ENCODE results near the gene VWA8. TPM values are rescaled to one million over a fixed set of nuclear protein-coding genes. Genes with fewer than 3 reads are reported as not detected.

VWA8 gene
- total RNA-seq, 1 donor from 2014 or later, result 14.6 TPM

GRCh38 chr13:41696163-41697003 is 264.5 kb downstream of the VWA8 start:
- H3K36me3 ChIP-seq (ENCODE audit: control insufficient read depth, insufficient read depth, low read length), result peaks cover 2% of the 10 kb centered on the region
- DNase-seq (ENCODE audit: low read depth), result peak; percentile 90
- no peak overlapping the region for H3K4me3 ChIP-seq (ENCODE audit: low read depth, low read length)
- no peak for TF ChIP-seq CTCF (IDR thresholded peaks at IDR 0.05; ENCODE audit: insufficient read depth, low read length, poor library complexity, severe bottlenecking)
- no peaks in the 10 kb centered on the region for H3K27me3 ChIP-seq (ENCODE audit: control insufficient read depth, insufficient read depth, low read length)

GRCh38 chr13:41694545-41695301 is 266.2 kb downstream of the VWA8 start:
- no peak for TF ChIP-seq CTCF (IDR thresholded peaks at IDR 0.05; ENCODE audit: insufficient read depth, low read length, poor library complexity, severe bottlenecking)
- Histone ChIP-seq H3K4me3 (ENCODE audit: low read depth, low read length) (no peak overlapping the region), H3K36me3 (ENCODE audit: control insufficient read depth, insufficient read depth, low read length) (peaks cover 2% of the 10 kb centered on the region), H3K27me3 (ENCODE audit: control insufficient read depth, insufficient read depth, low read length) (no peaks in the 10 kb centered on the region)
- DNase-seq (ENCODE audit: low read depth), result peak; percentile 92

GRCh38 chr13:41693434-41693833 is 267.5 kb downstream of the VWA8 start:
- DNase-seq (ENCODE audit: low read depth), result no peak
- no peak overlapping the region for H3K4me3 ChIP-seq (ENCODE audit: low read depth, low read length)
- TF ChIP-seq CTCF (IDR thresholded peaks at IDR 0.05; ENCODE audit: insufficient read depth, low read length, poor library complexity, severe bottlenecking), result no peak
- no peaks in the 10 kb centered on the region for H3K36me3 ChIP-seq (ENCODE audit: control insufficient read depth, insufficient read depth, low read length)
- H3K27me3 ChIP-seq (ENCODE audit: control insufficient read depth, insufficient read depth, low read length), result no peaks in the 10 kb centered on the region

GRCh38 chr13:41691274-41691673 is 269.6 kb downstream of the VWA8 start:
- Histone ChIP-seq H3K36me3 (ENCODE audit: control insufficient read depth, insufficient read depth, low read length) (no peaks in the 10 kb centered on the region), H3K4me3 (ENCODE audit: low read depth, low read length) (no peak overlapping the region), H3K27me3 (ENCODE audit: control insufficient read depth, insufficient read depth, low read length) (no peaks in the 10 kb centered on the region)
- no peak for TF ChIP-seq CTCF (IDR thresholded peaks at IDR 0.05; ENCODE audit: insufficient read depth, low read length, poor library complexity, severe bottlenecking)
- no peak for DNase-seq (ENCODE audit: low read depth)

- no peaks in the 10 kb centered on the region for H3K36me3 ChIP-seq (ENCODE audit: control insufficient read depth, insufficient read depth, low read length)
- no peak for DNase-seq (ENCODE audit: low read depth)
- no peak for TF ChIP-seq CTCF (IDR thresholded peaks at IDR 0.05; ENCODE audit: insufficient read depth, low read length, poor library complexity, severe bottlenecking)
- no peak overlapping the region for H3K4me3 ChIP-seq (ENCODE audit: low read depth, low read length)
- H3K27me3 ChIP-seq (ENCODE audit: control insufficient read depth, insufficient read depth, low read length), result no peaks in the 10 kb centered on the region
Observed at GRCh38 chr13:41682766-41683165, 278.1 kb downstream of the VWA8 start.
